AG09319 (cell line): ENCODE measurements around the gene IDUA.

ENCODE experiments used
- DNase-seq: peaks from one replicate; pipeline ENCODE4 v3.0.0-alpha.2; 2010; ENCODE audit warnings: low read depth; ENCODE audit errors: extremely low read depth
- CTCF ChIP-seq: IDR thresholded peaks from 2 replicates; pipeline ENCODE4 v1.5.1; 2011; ENCODE audit warnings: low read depth, mild to moderate bottlenecking, inconsistent platforms, low read length, moderate library complexity

The IDUA gene

GRCh38 chr4:957231-957580 is 29.6 kb upstream of the IDUA start:
- TF ChIP-seq CTCF: no peak
- DNase-seq: no peak

- DNase-seq: no peak
- TF ChIP-seq CTCF: no peak
These were observed 29.1 kb upstream of the IDUA start for GRCh38 chr4:957581-958313.

DNA sequence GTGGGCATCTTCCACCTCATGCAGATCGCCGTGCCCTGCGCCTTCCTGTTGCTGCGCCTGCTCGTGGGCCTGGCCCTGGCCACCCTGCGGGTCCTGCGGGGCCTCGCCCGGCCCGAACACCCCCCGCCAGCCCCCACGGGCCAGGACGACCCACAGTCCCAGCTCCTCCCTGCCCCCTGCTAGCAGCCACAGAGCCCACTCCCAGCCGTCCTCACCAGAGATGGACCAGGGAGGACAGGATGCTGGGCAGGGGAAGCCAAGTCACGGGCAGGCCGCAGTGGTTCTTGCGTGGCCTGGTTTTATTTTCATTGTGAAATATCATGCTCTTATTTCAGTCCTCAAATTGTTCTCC is 28.6 kb upstream of the IDUA start:
- no peak for TF ChIP-seq CTCF
- DNase-seq: no peak

DNA sequence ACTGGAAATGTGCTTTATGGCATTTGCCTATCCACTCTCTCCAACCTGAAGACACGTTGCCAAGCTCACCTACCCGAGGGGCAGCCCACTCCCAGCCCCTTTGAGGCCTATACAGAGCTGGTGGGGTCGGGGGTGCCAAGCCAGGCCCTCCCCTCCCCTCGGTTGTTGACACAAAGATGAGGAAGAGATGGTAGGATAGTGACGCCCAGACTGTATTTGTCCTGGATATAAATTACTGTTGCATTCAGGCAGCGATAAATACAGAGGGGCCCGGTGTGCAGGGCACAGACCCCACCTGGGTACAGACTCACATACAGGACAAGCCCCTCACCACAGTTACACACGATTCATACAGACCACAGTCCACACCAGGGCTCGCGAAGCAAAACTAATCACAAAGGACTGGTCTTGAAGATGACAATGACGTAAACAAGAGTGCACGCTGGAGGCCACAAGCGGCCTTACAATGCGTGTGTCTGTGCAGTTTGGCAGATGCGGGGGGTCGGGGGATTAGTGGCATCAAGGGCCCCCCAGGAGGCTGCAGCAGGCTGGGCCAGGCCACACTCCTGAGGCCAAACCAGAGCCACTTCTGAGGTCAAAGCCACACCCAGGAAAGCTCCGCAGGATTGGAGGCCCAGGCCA is 28.0 kb upstream of the IDUA start:
- DNase-seq: no peak
- no peak for TF ChIP-seq CTCF

GRCh38 chr4:959338-960139 is 27.3 kb upstream of the IDUA start:
- no peak for TF ChIP-seq CTCF
- no peak for DNase-seq

DNA sequence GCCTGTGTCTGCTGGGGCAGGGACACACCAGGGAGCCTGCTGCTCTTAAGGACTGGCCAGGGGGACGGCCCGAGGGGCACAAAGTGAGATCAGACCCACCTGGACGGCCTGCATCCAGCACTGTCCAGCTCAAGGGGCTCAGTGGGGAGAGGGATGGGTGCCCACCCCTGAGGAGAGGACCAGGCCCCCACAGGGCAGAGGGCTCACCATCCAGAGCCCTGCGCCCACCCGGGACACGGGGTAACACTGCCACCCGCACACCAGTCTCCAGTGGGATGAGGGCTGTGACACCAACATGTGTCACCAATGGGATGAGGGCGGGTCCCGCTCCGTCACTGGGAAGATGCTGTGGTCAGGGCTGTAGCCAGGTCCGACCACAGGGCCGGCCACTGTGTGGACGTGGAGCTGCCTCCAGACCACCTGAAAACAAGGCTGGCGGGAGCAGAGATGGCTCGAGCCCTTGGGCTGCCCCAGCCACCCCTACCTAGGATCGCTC is 26.7 kb upstream of the IDUA start:
- no peak for TF ChIP-seq CTCF
- no peak for DNase-seq
